G401 (cell line): ENCODE data around the gene CTSH. TPM values are rescaled to one million over a fixed set of nuclear protein-coding genes. Genes with fewer than 3 reads are reported as not detected.

Experiments
- DNase-seq: peaks from one replicate; pipeline ENCODE4 v3.0.0-alpha.2; 2015; ENCODE audit warnings: low spot score
- in situ Hi-C: cut with HindIII; loops from 2 replicates; pipeline ENCODE4 v1.10.0; 2016; ENCODE audit warnings: low sequenced_read_pairs, mixed read lengths
- total RNA-seq: library from RNA; depleted of rRNA; stranded (reverse); fragments of >200 nt; shearing (Covaris generic); gene quantifications from 2 replicates; pipeline ENCODE4 v1.2.3, GENCODE V29; 2014

The CTSH gene
- total RNA-seq, 1 experiment from 2014 or later = 74.3 TPM

DNA sequence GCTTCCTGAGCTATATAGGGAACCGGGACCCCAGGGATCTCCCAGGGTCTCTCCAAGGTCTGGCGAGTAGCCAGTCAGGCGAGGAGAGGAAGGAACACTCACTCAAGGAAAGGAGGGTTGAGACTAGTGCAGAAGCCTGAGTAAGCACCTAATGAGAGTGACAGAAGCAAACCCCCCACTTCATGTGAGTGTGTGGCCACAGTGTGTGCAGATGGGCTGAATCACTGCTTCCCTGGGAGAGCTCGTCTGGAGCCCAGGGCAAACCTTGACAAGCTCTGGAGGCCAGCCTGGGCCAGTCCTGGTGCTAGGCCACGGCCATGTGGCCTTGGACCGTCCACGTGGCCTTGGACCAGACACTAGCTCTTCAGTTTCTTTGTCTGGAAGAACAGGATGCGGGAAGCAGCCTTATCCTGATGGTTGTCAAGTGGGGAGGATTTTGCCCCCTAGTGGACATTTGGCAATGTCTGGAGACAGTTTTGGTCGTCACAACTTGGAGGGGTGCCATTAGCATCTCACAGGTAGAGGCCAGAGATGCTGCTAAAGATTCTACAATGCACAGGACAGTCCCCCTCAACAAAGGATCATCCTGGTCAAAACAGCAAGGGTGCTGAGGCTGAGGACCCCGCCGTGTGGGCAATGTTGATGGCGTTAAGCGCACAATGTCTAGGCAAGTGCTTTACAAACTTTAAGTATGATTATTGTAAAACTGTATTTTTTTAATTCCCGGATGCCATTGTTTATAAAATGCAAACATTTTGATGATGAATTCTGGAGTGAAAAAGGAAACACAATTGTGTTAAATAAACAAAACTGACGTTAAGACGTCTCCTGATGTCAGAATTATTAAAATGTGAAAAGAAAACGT is 34.8 kb upstream of the CTSH start:
- DNase-seq = peak; percentile 88
- in situ Hi-C loops = no loop called here

DNA sequence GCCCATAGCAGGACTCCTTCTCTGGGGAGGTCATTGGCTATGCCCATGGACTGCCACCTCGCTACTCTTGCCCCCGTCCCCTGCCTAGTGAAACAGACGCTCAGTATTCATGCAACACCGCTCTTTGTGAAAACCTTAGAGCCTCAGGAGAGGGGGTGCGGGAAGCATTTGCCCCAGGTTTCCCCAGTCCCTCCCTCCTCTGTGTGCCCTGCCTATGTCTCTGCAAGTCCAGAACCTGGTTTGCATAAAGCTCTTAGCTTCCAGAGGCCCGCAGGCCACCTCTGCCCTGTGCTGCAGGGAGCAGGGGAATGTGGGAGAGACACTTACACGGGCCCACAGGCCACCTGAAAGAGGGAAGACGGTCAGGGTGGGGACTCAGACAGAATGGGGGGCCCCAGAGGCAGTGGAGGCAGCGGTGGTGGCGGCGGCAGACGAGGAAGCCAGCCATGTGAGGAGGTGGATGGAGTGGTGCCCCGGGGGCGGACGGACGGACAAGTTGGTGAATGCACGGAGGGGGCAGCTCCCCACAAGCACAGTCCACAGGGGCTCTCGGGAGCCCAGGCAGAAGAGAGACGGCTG is 33.8 kb upstream of the CTSH start:
- in situ Hi-C loops = no loop called here

DNA sequence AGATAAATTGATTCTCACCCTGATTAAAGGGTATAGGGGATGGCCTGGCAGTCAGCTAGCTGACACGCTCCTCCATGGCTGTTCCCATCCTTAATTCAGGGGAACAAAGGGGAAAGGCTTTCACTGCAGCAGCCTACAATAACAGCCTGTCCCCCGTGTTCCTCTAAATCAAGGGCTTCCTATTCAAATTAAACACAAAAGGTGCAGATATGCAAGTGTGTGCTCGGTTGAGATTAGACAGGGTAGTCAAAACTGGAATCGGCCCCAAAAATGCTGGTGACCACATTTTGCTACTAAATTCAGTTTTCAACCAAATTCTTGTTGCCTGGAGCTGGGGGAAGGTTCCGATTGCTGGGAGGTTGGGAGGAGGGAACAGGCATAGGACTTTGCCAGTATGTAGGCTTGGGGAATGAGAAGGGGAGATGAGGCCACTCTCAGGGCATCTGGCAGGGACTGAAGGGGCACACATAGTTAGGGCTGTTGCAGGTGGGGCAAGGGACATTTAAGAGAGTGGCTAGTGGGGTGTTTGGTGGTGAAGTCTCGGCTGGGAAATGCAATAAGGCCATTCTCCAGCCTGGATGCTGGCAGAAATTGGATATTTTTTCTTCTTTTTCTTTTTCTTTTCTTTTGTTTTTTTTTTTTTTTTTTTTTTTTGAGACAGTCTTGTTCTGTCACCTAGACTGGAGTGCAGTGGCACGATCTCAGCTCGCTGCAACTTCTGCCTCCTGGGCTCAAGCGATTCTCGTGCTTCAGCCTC is 32.9 kb upstream of the CTSH start:
- in situ Hi-C loops = no loop called here
- no peak for DNase-seq

More for the DNA sequence above, 33.8 kb upstream of the CTSH start:
- no peak for DNase-seq

DNA sequence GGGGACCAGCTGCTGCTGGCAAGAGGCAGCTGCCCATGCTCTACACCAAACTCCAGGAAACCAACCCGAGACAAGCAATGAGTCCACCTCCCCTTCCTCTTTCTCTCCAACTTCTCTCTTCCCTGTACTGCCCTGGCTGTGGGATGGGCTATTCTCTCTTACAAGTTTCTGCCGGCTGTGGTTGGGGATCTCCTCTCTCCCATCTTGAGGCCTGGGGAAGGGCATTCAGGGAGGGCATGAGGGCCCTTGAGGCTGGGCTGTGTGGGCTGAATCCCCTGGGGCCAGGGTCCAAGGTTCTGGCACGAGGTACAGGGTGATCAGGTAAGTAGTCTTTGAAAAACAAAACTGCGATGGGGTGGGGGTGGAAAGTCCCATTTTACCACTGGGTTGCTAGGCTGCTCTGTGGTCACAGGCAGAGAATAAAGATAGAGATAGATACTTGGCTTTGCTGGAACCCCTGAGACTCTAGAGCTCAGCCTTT is 32.3 kb upstream of the CTSH start:
- no peak for DNase-seq
- in situ Hi-C loops = no loop called here

DNA sequence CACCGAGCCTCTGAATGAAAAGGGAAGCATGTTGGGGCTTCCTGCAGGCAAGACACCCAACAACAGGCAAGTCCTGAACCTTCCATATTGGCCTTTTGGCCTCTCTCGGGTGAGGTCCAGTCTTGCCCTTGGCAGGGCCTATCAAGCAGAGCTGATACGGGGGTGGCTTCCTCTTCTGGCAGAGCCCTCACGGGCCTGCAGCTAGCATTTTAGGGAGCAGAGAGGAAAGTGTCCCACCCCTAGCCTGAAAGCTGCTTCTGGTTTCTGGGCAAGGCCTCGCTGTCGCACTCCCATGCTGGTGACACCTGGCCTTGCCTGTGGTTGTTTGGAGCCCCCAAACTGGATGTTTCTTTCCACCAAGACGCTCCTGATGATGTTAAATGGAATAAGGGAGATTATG is 31.8 kb upstream of the CTSH start:
- in situ Hi-C loops = no loop called here
- DNase-seq = no peak

DNA sequence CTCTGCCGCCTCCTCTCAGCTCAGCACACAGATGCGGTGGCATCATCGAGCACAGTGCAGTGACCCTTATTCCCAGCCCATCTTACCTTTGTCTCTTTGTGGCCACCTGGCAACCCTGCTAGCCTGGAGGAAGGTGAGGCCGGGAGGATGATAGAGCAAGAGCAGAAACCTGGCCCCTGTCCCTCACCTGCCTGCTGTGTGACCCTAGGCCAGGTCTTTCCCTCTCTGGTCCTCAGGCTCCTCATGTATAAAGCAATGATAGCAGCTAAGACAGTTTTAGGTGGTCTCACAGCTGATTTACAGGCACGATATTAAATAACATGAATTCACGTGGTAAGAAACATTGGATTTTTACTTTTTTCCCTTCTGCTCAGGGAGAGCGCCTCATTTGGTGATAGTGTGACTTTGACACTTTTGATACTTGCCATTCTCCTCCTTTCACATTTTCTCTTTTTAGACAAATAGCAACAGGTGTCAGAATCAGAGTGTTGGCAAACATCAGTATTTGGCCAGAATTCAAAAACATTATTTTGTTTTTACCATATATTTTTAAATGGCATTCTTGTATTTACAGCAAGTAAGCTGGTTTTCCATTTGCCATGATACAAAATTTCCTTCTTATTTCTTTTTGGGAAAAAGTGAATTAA is 29.5 kb upstream of the CTSH start:
- no peak for DNase-seq
- in situ Hi-C loops = no loop called here

DNA sequence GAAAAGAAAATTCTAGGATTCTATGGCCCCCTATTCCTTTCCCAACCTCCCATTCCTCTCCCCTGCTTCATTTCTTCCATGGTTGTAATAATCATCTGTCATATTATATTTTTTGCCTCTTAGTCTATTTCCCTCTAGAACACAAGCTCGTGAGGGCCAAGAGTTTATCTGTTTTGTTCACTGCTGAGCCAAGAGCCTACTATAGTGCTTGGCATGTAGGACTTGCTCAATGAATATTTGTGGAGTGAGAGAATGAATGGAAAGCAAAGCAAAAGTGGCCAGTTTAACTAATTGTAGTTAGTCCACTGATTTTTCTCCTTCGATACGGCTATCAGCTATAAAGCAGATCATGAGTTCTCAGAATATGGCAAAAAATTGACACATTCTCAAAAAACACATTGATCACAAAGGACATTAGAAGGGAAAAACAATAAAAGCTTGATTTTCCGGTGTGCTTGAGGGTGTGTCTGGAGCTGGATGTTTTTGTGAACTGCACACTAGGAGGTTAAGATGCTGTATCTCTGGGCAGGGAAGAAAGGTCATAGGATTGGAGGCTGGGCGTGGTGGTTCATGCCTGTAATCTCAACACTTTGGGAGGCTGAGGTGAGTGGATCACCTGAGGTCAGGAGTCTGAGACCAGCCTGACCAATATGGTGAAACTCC is 25.0 kb upstream of the CTSH start:
- DNase-seq = no peak
- in situ Hi-C loops = no loop called here

DNA sequence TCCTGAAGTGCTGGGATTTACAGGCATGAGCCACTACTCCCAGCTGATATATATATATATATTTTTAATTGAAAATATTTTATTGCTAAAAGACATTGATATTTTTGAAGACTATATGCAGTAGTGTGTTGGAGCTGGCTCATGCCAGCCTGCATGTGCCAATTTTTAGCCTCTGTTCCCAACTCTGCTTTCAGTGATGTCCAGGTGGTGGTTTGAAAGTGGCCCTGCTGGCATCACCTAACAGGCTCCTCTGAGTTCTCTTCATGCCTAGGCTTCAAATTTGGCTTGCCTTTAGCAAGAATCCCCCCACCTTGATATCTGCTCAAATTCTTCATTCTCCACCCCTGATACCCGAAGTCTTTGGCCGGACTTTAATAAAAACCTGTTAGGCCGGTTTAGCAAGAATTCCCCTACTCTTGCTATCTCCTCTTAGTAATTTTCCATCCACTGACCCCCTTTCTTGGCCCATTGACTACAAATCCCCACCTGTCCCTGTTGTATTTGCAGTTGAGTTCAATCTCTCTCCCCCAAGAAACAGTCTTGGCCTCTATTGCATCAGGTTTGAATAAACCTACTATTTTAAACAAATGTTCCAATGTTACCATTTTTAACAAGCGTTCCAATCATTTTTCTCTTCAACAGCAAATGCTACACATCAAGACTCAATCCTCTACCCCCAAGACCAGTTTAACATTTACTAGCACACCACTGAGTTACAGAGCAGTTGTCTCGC is 23.9 kb upstream of the CTSH start:
- in situ Hi-C loops = no loop called here
- DNase-seq = no peak

DNA sequence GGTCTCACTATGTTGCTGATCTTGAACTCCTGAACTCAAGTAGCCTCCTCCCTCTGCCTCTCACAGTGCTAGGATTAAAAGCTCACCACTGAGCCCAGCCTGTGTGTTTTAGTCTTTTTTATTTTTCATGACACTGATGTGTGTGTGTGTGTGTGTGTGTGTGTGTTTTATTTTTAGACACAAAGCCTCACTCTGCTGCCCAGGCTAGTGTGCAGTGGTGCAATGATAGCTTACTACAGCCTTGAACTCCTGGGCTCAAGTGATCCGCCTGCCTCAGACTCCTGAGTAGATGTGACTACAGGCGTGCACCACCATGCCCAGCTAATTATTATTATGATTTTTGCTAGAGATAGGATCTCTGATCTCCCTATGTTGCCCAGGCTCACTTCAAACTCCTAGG is 23.3 kb upstream of the CTSH start:
- in situ Hi-C loops = no loop called here

DNA sequence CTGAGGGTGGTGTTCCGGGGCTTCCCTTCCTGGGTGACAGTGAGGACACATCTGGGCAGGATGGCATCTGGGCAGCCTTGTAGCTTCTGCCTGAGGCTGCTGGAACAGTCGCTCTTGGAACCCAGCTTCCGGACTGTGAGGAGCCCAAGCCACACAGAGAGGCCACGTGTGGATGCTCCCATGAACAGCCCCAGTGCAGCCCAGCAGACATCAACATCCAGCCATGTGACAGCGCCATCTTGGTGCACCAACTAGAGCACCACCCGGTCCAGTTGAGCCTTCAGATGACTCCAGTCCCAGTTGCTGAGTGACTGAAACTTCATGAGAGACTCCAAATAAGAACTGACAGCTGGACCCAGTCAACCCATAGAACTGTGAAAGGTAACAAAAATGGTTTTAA is 15.5 kb upstream of the CTSH start:
- in situ Hi-C loops = no loop called here
- no peak for DNase-seq

More for the DNA sequence above, 23.3 kb upstream of the CTSH start:
- DNase-seq = no peak

DNA sequence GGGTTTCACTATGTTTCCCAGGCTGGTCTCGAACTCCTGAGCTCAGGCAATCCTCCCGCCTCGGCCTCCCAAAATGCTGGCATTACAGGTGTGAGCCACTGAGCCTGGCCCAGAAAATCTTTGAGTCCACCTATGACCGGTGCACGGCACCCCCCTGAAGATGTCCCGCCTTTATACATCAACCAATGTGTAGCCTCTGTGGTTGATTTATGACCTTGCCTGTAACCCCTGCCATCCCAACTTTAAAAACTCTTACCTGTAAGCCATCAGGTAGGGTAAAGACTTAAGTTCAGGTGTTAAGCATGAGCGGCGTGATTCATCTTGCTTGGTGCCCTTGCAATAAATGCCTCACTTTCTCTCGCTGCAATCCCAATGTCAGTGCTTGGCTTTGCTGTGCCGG is 14.5 kb upstream of the CTSH start:
- DNase-seq = no peak
- in situ Hi-C loops = no loop called here

DNA sequence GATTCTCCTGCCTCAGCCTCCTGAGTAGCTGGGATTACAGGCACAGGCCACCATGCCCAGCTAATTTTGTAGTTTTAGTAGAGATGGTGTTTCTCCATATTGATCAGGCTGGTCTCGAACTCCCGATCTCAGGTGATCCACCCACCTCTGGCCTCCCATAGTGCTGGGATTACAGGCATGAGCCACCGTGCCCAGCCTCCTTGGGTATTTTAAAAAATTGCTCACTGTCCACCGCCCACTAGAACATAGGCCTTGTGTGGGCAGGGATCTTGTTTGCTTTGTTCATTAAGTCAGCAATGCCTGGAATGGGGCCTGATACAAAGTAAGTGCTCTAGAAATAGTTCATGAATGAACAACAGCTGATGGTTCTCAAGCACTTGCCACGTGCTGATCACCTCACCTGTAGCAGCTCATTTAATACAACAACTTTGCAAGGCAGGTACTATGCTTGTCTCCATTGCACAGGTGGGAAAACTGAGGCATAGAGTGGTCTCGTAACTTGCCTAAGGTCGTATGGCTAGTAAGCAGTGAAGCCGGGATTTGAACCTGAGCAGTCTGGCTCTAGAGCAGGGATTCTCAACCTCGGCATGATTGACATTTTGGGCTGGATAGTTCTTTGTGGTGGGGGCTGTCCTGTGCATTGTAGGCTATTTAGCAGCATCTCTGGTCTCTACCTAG is 12.7 kb upstream of the CTSH start:
- DNase-seq = no peak
- in situ Hi-C loops = no loop called here

DNA sequence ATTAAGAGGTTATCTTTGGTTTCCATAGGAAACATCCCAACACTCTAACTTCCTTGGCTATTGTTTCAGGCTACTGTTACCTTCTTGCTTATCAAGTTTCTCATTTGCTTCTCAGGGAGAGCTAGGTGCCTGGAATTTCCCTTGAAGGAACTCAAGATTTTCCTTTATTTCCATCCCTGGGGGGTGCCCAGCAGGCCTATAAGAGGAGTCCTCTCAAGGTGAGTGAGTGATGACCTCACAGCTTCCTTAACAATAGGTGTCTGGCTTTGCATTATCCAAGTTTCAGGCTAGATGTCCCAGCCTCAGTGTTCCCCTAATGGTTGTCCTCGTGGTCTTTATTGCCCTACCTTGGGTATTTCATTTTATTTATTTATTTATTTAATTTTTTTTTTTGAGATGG is 12.1 kb upstream of the CTSH start:
- in situ Hi-C loops = no loop called here
- no peak for DNase-seq

DNA sequence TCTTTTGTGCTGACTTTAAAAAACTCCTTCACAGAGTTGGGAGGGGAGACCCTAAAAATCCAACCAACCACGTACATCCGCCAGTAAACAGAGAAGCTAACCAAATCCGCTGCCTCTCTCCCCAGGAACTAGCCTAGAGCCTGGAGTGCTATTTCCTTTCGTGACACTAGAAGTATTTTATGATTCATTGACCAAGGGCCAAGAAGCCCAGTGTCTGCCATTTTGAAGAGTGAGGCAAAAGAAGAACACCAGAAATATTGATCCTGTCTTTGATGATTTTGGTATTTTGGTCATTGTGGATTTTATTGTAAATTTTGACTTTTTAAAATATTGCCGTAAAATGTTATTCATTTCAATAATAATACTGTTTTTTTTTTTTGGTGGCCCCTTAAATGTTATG is 10.5 kb upstream of the CTSH start:
- no peak for DNase-seq
- in situ Hi-C loops = no loop called here

DNA sequence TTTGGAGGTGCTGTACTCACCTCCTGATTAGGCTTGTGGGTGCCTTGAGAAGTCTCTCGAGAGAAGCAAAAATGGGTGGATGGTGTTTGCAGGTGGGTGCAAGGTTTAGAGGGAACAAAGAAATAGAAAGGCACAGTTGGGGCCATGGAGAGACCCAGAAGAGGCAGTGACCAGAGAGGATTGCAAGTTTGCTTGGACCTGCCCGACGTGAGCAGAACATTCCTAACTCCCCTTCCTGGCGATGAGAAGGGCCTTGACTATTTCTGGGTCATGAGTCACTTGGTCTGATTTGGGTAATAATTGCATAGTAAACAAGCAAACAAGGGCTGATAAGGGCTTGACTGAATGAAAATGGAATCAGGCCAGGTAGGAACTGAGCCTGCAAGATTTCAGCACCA is 7.0 kb upstream of the CTSH start:
- no peak for DNase-seq
- in situ Hi-C loops = no loop called here

DNA sequence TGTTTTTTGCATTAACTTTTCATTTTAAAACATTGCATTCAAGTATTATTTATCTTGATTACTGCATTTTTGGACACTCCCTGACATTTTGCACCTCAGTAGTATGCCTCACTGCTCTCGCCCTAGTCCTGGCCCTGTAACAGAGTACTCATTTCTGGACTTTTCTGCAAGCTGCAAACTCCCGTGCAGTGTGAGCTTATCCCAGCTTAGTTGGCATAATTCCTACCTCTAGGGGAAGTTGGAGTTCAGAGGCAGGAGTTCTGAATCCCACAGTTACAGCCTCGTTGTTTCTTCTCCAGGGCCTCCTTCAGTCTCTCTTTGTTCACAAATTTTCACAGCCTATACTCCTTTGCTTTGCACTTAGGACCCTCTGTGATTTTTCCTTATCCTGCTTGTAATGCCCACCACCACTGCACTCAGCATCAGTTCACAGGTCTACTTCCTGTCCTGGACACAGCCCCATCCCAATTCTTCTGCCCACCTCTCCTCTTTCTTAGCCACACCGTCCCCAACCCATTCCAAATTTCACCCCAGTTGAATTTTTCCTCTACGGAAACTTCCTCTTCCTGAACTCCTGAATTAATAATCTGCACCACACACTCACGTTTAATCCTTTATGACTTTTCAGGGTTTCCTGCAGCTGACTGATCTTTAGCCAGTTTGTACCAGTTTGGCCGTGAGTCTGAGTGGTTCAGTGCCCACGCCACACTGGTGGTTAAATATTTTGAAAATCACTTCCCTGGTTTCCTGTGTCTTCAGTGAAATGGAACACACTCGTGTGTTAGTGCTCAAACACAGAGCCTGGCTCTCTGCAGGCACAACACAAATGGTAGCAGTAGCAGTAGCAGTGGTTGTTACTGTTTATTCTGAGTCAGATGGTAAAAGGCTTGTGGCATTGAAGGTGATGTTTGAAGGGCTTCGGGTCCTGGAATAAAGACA is 6.3 kb upstream of the CTSH start:
- in situ Hi-C loops = no loop called here
- peak; percentile 21 for DNase-seq

DNA sequence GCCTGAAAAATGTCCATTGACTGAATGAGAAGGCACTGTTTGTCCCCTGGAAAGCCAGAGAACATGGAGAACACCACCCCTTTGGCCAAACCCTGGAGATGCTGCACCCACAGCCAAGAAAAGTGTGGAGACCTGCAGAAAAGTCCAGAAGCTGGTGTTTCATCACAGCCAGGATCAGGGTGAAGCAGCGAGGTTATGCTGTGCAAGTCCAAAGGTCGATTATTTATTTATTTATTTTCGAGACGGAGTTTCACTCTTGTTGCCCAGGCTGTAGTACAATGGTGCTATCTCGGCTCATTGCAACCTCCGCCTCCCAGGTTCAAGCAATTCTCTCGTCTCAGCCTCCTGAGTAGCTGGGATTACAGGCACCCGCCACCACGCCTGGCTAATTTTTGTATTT is 5.5 kb upstream of the CTSH start:
- in situ Hi-C loops = no loop called here
- no peak for DNase-seq
